GM19238 (cell line): ENCODE data around the gene EXOC8.

ENCODE experiments used
- DNase-seq: peaks from one replicate; pipeline ENCODE4 v3.0.0; 2011; ENCODE audit warnings: low spot score; ENCODE audit not compliant: insufficient read length

Gene EXOC8

GRCh38 chr1:231337472-231338269 is at the start of gene EXOC8:
TSS of gene EXOC8 (minus strand) at chr1:231337852. CDS start at chr1:231337745, 107 bp downstream.
- DNase-seq = peak; percentile 83

- DNase-seq = no peak
Observed at GRCh38 chr1:231386466-231386865, 48.8 kb upstream of the EXOC8 start.

GRCh38 chr1:231385416-231385748 is 47.7 kb upstream of the EXOC8 start:
- DNase-seq = no peak

- no peak for DNase-seq
Observed at GRCh38 chr1:231384696-231385415, 47.2 kb upstream of the EXOC8 start.

GRCh38 chr1:231383159-231383860 is 45.7 kb upstream of the EXOC8 start:
- DNase-seq = no peak

- no peak for DNase-seq
Observed at GRCh38 chr1:231382426-231382825, 44.8 kb upstream of the EXOC8 start.

GRCh38 chr1:231381729-231382128 is 44.1 kb upstream of the EXOC8 start:
- DNase-seq = no peak

- DNase-seq = no peak
Observed at GRCh38 chr1:231376875-231377549, 39.4 kb upstream of the EXOC8 start.

- no peak for DNase-seq
Observed at GRCh38 chr1:231376101-231376500, 38.4 kb upstream of the EXOC8 start.

- no peak for DNase-seq
Observed at GRCh38 chr1:231374394-231374793, 36.7 kb upstream of the EXOC8 start.

- no peak for DNase-seq
Observed at GRCh38 chr1:231372501-231372900, 34.8 kb upstream of the EXOC8 start.

GRCh38 chr1:231369282-231369681 is 31.6 kb upstream of the EXOC8 start:
- no peak for DNase-seq

- DNase-seq = no peak
Observed at GRCh38 chr1:231364192-231364591, 26.5 kb upstream of the EXOC8 start.

- DNase-seq = no peak
Observed at GRCh38 chr1:231363624-231364023, 26.0 kb upstream of the EXOC8 start.

GRCh38 chr1:231362325-231362724 is 24.7 kb upstream of the EXOC8 start:
- DNase-seq = no peak

GRCh38 chr1:231359113-231359512 is 21.5 kb upstream of the EXOC8 start:
- DNase-seq = no peak

GRCh38 chr1:231357831-231358354 is 20.2 kb upstream of the EXOC8 start:
- DNase-seq = peak; percentile 18

- DNase-seq = no peak
Observed at GRCh38 chr1:231357187-231357772, 19.6 kb upstream of the EXOC8 start.

GRCh38 chr1:231355171-231355570 is 17.5 kb upstream of the EXOC8 start:
- DNase-seq = no peak

- no peak for DNase-seq
Observed at GRCh38 chr1:231354330-231355020, 16.8 kb upstream of the EXOC8 start.
